HCT116 (cell line): ENCODE measurements around the gene SLC6A11. TPM values are rescaled to one million over a fixed set of nuclear protein-coding genes. Genes with fewer than 3 reads are reported as not detected.

Experiments used
- ATAC-seq: fragments of 200-7000 bp; cut with Tn5 transposase; 2 replicates; pipeline ENCODE4 v1.9.1; 2020; ENCODE audit warnings: mild to moderate bottlenecking, moderate library complexity
- BruUV-seq: library from RNA; stranded (reverse); fragments of 400-500 nt; replicated peaks from 2 replicates; lab custom pipeline; 2021; lab: Mats Ljungman, UMichigan
- CTCF ChIA-PET: fragments of 300-600 bp; sonication (Branson Sonifier 250); formaldehyde crosslinking; loops from one replicate; lab custom pipeline; 2021; ENCODE audit warnings: antibody characterized with exemption; lab: Charles Lee
- POLR2A ChIA-PET: fragments of 300-600, 350-600 bp; sonication (Branson Sonifier 250); formaldehyde crosslinking; loops from one replicate; lab custom pipeline; 2021; ENCODE audit warnings: antibody characterized with exemption; lab: Charles Lee
- RAD21 ChIA-PET, 2 experiments: fragments of 300-600 bp; sonication (Branson Sonifier 250); formaldehyde crosslinking; loops; one replicate each; lab custom pipeline; 2023; ENCODE audit warnings: low total read pairs in 2 of 2; ENCODE audit not compliant: uncharacterized antibody in 2 of 2, unreplicated experiment in 2 of 2, low non-redundant PET in 1 of 2; lab: Charles Lee
- DNase-seq: peaks from one replicate; pipeline ENCODE4 v3.0.0-alpha.2; 2010; ENCODE audit warnings: low read depth, low spot score
- H2AFZ ChIP-seq: fragments of 200-600 bp; shearing (Covaris generic), sonication (generic); 2 replicates; pipeline ENCODE4 v1.6.1; 2017; ENCODE audit warnings: low read depth, mixed run types, mixed read lengths, antibody characterized with exemption, low read length; ENCODE audit not compliant: poor library complexity, severe bottlenecking
- H3K27ac ChIP-seq: 2 replicates; pipeline ENCODE4 v1.5.1; 2012; ENCODE audit warnings: low read depth, low read length
- H3K27me3 ChIP-seq: fragments of 200-600 bp; sonication (generic); 2 replicates; pipeline ENCODE4 v1.6.1; 2016; ENCODE audit warnings: mixed run types, low read length, mixed read lengths; ENCODE audit not compliant: insufficient read depth
- H3K36me3 ChIP-seq, 2 experiments: fragments of 200-500 bp in 1 of 2; fragments of 200-600 bp in 1 of 2; sonication (Bioruptor generic) in 1 of 2; sonication (generic) in 1 of 2; 2 replicates each; pipeline versions ENCODE4 v1.5.1 to v1.6.1; 2014 to 2016; ENCODE audit warnings: low read length in 2 of 2, inconsistent platforms in 1 of 2, mixed read lengths in 1 of 2, mixed run types in 1 of 2; ENCODE audit not compliant: insufficient read depth in 2 of 2, control insufficient read depth in 1 of 2
- H3K4me1 ChIP-seq, 2 experiments: fragments of 200-600 bp in 1 of 2; sonication (generic) in 1 of 2; 2 replicates each; pipeline versions ENCODE4 v1.5.1 to v1.6.1; 2012 to 2017; ENCODE audit warnings: low read length in 2 of 2, inconsistent platforms in 1 of 2, mild to moderate bottlenecking in 1 of 2, mixed read lengths in 1 of 2, mixed run types in 1 of 2, moderate library complexity in 1 of 2; ENCODE audit not compliant: insufficient read depth in 2 of 2, control insufficient read depth in 1 of 2
- H3K4me2 ChIP-seq: fragments of 200-600 bp; sonication (generic); 2 replicates; pipeline ENCODE4 v1.6.1; 2017; ENCODE audit warnings: mixed run types, low read length, mixed read lengths
- H3K4me3 ChIP-seq, 2 experiments: fragments of 200-600 bp in 1 of 2; sonication (generic) in 1 of 2; replicated peaks in 1 of 2; 2 replicates each; pipeline ENCODE4 v1.5.1; 2011 to 2016; ENCODE audit warnings: low read length in 2 of 2, control low read depth in 1 of 2, low read depth in 1 of 2, mild to moderate bottlenecking in 1 of 2, mixed read lengths in 1 of 2, mixed run types in 1 of 2
- H3K79me2 ChIP-seq: fragments of 200-600 bp; sonication (generic); 2 replicates; pipeline ENCODE4 v1.6.1; 2017; ENCODE audit warnings: mild to moderate bottlenecking, mixed run types, low read length, moderate library complexity, mixed read lengths; ENCODE audit not compliant: insufficient read depth
- H3K9ac ChIP-seq: fragments of 200-600 bp; sonication (generic); 2 replicates; pipeline ENCODE4 v1.6.1; 2016; ENCODE audit warnings: low read length, mixed read lengths
- H3K9me2 ChIP-seq: fragments of 200-600 bp; sonication (generic), shearing (Covaris generic); 2 replicates; pipeline ENCODE4 v1.6.1; 2017; ENCODE audit warnings: mixed run types, mild to moderate bottlenecking, moderate library complexity; ENCODE audit not compliant: insufficient read depth
- H3K9me3 ChIP-seq, 2 experiments: fragments of 200-500 bp in 1 of 2; fragments of 200-600 bp in 1 of 2; sonication (Bioruptor generic) in 1 of 2; sonication (generic) in 1 of 2; 2 replicates each; pipeline ENCODE4 v1.6.1; 2014 to 2017; ENCODE audit warnings: low read length in 2 of 2, mixed read lengths in 2 of 2, inconsistent platforms in 1 of 2, low read depth in 1 of 2, mild to moderate bottlenecking in 1 of 2, mixed run types in 1 of 2, moderate library complexity in 1 of 2; ENCODE audit not compliant: control insufficient read depth in 1 of 2, insufficient read depth in 1 of 2
- H4K20me1 ChIP-seq: fragments of 200-600 bp; sonication (generic), shearing (Covaris generic); 2 replicates; pipeline ENCODE4 v1.6.1; 2017; ENCODE audit warnings: mixed run types, mild to moderate bottlenecking, moderate library complexity; ENCODE audit not compliant: insufficient read depth
- CBX3 ChIP-seq: IDR thresholded peaks from 2 replicates; pipeline ENCODE4 v1.6.1; 2012; ENCODE audit warnings: low read depth
- CEBPB ChIP-seq: IDR thresholded peaks from 2 replicates; pipeline ENCODE4 v1.6.1; 2012; ENCODE audit warnings: low read depth
- EGR1 ChIP-seq: IDR thresholded peaks from 2 replicates; pipeline ENCODE4 v1.6.1; 2012; ENCODE audit warnings: low read depth
- ELF1 ChIP-seq: IDR thresholded peaks from 2 replicates; pipeline ENCODE4 v1.6.1; 2012; ENCODE audit warnings: low read depth, borderline replicate concordance
- EZH2 ChIP-seq: fragments of 200-600 bp; sonication (generic); IDR thresholded peaks from 2 replicates; pipeline ENCODE4 v1.6.1; 2017; ENCODE audit warnings: antibody characterized with exemption, mixed run types
- EZH2phosphoT487 ChIP-seq: fragments of 200-600 bp; IDR thresholded peaks from 2 replicates; pipeline ENCODE4 v1.6.1; 2018; ENCODE audit warnings: antibody characterized with exemption, borderline replicate concordance
- JUND ChIP-seq: IDR thresholded peaks from 2 replicates; pipeline ENCODE4 v1.6.1; 2012
- POLR2A ChIP-seq: IDR thresholded peaks from 2 replicates; pipeline ENCODE4 v1.7.0; 2011; ENCODE audit warnings: borderline replicate concordance; ENCODE audit not compliant: insufficient read depth, insufficient read length; ENCODE audit errors: extremely low read depth
- POLR2AphosphoS5 ChIP-seq: IDR thresholded peaks from 2 replicates; pipeline ENCODE4 v1.6.1; 2011; ENCODE audit warnings: mild to moderate bottlenecking, low read depth, low read length, moderate library complexity
- SIN3A ChIP-seq: IDR thresholded peaks from 2 replicates; pipeline ENCODE4 v1.6.1; 2012; ENCODE audit warnings: low read depth
- SRF ChIP-seq: IDR thresholded peaks from 2 replicates; pipeline ENCODE4 v1.6.1; 2012; ENCODE audit warnings: low read depth
- ZFX ChIP-seq: fragments of 450-650 bp; IDR thresholded peaks from 2 replicates; pipeline ENCODE4 v1.6.1; 2017
- ZNF274 ChIP-seq: fragments of 200-500 bp; sonication (Bioruptor generic); IDR thresholded peaks from 2 replicates; pipeline ENCODE4 v1.6.1; 2014; ENCODE audit warnings: mild to moderate bottlenecking, low read depth, low read length, inconsistent platforms
- intact Hi-C: fragments of 100-400 bp; cut with micrococcal nuclease; formaldehyde crosslinking; loops from 2 replicates; pipeline ENCODE4 v1.10.0; 2022
- total RNA-seq: library from RNA; stranded (reverse); gene quantifications from one replicate; pipeline ENCODE4 v1.2.1, GENCODE V29; 2021; ENCODE audit not compliant: unreplicated experiment
- TF ChIP-seq, protein P1 (sequence below): IDR thresholded peaks from 2 replicates; pipeline ENCODE4 v1.6.1; 2012; ENCODE audit warnings: low read depth
- TF ChIP-seq, protein P2 (sequence below), 3 experiments: fragments of 200-600 bp in 1 of 3; sonication (generic) in 1 of 3; IDR thresholded peaks in 2 of 3; conservative IDR thresholded peaks in 1 of 3; 2 replicates each; pipeline ENCODE4 v1.5.1; 2012 to 2017; ENCODE audit warnings: low read depth in 2 of 3, low read length in 2 of 3, antibody characterized with exemption in 1 of 3, borderline replicate concordance in 1 of 3, control low read depth in 1 of 3, mild to moderate bottlenecking in 1 of 3, mixed read lengths in 1 of 3, mixed run types in 1 of 3, moderate library complexity in 1 of 3; ENCODE audit not compliant: insufficient read depth in 1 of 3
- TF ChIP-seq, protein P3 (sequence below): IDR thresholded peaks from 2 replicates; pipeline ENCODE4 v1.6.1; 2012
- TF ChIP-seq, protein P4 (sequence below): IDR thresholded peaks from 2 replicates; pipeline ENCODE4 v1.6.1; 2012
- TF ChIP-seq, protein P5 (sequence below): IDR thresholded peaks from 2 replicates; pipeline ENCODE4 v1.6.1; 2011; ENCODE audit warnings: mild to moderate bottlenecking, low read length, moderate library complexity; ENCODE audit not compliant: insufficient replicate concordance; ENCODE audit errors: extremely low read depth

Gene SLC6A11
- total RNA-seq, 1 experiment from 2014 or later = not detected

DNA sequence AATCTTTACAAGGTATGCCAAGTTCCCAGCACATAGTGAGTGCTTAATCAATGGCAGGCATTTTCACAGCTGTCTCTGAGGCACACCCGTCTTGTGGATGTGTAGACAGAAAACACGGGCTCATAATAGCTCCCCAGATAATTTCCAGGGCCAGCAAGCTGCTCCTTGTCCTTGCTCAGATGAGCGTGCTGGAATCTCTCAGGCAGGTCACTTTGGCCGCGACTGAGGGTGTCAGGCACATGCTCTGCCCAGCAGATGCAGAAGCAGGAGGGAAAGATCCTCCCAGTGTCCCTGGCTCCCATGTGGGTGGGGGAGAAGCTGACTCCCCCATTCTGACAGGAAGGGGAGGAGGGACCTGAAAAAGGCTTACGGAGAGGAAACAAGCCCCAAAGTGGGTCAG lies 141.0 kb downstream of the SLC6A11 start:
- ChIA-PET RAD21 (no interaction called here), POLR2A (no interaction called here), CTCF (no interaction called here)
- no peaks in the 10 kb centered on the region for H3K4me1 ChIP-seq
- no peak overlapping the region for H3K9ac ChIP-seq
- H3K9me3 ChIP-seq = no peaks in the 10 kb centered on the region
- no peak for DNase-seq
- H2AFZ ChIP-seq = no peak overlapping the region
- H3K27me3 ChIP-seq = peaks cover 67% of the 10 kb centered on the region
- H3K4me2 ChIP-seq = no peak overlapping the region
- TF ChIP-seq EZH2 (no peak), JUND (no peak), EZH2phosphoT487 (no peak), EGR1 (no peak), ELF1 (no peak), ZFX (no peak), SRF (no peak), POLR2AphosphoS5 (no peak), SIN3A (no peak), POLR2A (no peak), CBX3 (no peak), ZNF274 (no peak), CEBPB (no peak)
- TF ChIP-seq, protein P1, sequence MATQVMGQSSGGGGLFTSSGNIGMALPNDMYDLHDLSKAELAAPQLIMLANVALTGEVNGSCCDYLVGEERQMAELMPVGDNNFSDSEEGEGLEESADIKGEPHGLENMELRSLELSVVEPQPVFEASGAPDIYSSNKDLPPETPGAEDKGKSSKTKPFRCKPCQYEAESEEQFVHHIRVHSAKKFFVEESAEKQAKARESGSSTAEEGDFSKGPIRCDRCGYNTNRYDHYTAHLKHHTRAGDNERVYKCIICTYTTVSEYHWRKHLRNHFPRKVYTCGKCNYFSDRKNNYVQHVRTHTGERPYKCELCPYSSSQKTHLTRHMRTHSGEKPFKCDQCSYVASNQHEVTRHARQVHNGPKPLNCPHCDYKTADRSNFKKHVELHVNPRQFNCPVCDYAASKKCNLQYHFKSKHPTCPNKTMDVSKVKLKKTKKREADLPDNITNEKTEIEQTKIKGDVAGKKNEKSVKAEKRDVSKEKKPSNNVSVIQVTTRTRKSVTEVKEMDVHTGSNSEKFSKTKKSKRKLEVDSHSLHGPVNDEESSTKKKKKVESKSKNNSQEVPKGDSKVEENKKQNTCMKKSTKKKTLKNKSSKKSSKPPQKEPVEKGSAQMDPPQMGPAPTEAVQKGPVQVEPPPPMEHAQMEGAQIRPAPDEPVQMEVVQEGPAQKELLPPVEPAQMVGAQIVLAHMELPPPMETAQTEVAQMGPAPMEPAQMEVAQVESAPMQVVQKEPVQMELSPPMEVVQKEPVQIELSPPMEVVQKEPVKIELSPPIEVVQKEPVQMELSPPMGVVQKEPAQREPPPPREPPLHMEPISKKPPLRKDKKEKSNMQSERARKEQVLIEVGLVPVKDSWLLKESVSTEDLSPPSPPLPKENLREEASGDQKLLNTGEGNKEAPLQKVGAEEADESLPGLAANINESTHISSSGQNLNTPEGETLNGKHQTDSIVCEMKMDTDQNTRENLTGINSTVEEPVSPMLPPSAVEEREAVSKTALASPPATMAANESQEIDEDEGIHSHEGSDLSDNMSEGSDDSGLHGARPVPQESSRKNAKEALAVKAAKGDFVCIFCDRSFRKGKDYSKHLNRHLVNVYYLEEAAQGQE = no peak
- TF ChIP-seq, protein P2, sequence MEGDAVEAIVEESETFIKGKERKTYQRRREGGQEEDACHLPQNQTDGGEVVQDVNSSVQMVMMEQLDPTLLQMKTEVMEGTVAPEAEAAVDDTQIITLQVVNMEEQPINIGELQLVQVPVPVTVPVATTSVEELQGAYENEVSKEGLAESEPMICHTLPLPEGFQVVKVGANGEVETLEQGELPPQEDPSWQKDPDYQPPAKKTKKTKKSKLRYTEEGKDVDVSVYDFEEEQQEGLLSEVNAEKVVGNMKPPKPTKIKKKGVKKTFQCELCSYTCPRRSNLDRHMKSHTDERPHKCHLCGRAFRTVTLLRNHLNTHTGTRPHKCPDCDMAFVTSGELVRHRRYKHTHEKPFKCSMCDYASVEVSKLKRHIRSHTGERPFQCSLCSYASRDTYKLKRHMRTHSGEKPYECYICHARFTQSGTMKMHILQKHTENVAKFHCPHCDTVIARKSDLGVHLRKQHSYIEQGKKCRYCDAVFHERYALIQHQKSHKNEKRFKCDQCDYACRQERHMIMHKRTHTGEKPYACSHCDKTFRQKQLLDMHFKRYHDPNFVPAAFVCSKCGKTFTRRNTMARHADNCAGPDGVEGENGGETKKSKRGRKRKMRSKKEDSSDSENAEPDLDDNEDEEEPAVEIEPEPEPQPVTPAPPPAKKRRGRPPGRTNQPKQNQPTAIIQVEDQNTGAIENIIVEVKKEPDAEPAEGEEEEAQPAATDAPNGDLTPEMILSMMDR (IDR thresholded peaks at IDR 0.05 in 2 of 3, conservative IDR thresholded peaks at IDR 0.05 in 1 of 3; ENCODE audit: borderline replicate concordance in 1 of 3, insufficient read depth in 1 of 3, low read depth in 2 of 3, low read length in 2 of 3) = no peak
- TF ChIP-seq, protein P3, sequence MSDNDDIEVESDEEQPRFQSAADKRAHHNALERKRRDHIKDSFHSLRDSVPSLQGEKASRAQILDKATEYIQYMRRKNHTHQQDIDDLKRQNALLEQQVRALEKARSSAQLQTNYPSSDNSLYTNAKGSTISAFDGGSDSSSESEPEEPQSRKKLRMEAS = no peak
- TF ChIP-seq, protein P4, sequence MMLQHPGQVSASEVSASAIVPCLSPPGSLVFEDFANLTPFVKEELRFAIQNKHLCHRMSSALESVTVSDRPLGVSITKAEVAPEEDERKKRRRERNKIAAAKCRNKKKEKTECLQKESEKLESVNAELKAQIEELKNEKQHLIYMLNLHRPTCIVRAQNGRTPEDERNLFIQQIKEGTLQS = no peak
- TF ChIP-seq, protein P5, sequence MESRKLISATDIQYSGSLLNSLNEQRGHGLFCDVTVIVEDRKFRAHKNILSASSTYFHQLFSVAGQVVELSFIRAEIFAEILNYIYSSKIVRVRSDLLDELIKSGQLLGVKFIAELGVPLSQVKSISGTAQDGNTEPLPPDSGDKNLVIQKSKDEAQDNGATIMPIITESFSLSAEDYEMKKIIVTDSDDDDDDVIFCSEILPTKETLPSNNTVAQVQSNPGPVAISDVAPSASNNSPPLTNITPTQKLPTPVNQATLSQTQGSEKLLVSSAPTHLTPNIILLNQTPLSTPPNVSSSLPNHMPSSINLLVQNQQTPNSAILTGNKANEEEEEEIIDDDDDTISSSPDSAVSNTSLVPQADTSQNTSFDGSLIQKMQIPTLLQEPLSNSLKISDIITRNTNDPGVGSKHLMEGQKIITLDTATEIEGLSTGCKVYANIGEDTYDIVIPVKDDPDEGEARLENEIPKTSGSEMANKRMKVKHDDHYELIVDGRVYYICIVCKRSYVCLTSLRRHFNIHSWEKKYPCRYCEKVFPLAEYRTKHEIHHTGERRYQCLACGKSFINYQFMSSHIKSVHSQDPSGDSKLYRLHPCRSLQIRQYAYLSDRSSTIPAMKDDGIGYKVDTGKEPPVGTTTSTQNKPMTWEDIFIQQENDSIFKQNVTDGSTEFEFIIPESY = no peak
- no peak overlapping the region for H3K4me3 ChIP-seq
- no peak overlapping the region for H3K27ac ChIP-seq
- H3K79me2 ChIP-seq = no peaks in the 10 kb centered on the region
- ATAC-seq = no peak
- no peaks in the 10 kb centered on the region for H3K9me2 ChIP-seq
- no peaks in the 10 kb centered on the region for H4K20me1 ChIP-seq
- intact Hi-C loops = no loop called here
- no TSS peak for BruUV-seq
- no peaks in the 10 kb centered on the region for H3K36me3 ChIP-seq
